Heart right ventricle (tissue), 16 donors: ENCODE measurements around the gene KCNN3. TPM values are rescaled to one million over a fixed set of nuclear protein-coding genes. Genes with fewer than 3 reads are reported as not detected.
A peak's percentile ranks its signal among the peaks of the same experiment; 100 is the strongest.

Experiments used
- ATAC-seq, 8 donors: fragments of 200-7000 bp; cut with Tn5 transposase; one replicate each; pipeline ENCODE4 v1.9.1; 2020; ENCODE audit warnings: mild to moderate bottlenecking in 8 of 8, moderate library complexity in 8 of 8, moderate number of reproducible peaks in 1 of 8
- DNase-seq, 2 donors: peaks; one replicate each; pipeline ENCODE4 v3.0.0-alpha.2; 2020
- H3K27ac ChIP-seq, 10 donors: fragments of 200-600 bp; sonication (generic) in 2 of 10; one replicate each; pipeline versions ENCODE4 v1.5.0 to v1.8.0; 2020 to 2022; ENCODE audit warnings: mild to moderate bottlenecking in 3 of 10
- H3K27me3 ChIP-seq, 7 donors: fragments of 200-600 bp; one replicate each; pipeline ENCODE4 v1.8.0; 2021 to 2022; ENCODE audit warnings: mild to moderate bottlenecking in 2 of 7
- H3K36me3 ChIP-seq, 9 donors: fragments of 200-600 bp; sonication (generic) in 1 of 9; one replicate each; pipeline versions ENCODE4 v1.5.0 to v1.8.0; 2020 to 2022; ENCODE audit warnings: mild to moderate bottlenecking in 2 of 9
- H3K4me1 ChIP-seq, 9 donors: fragments of 200-600 bp; sonication (generic) in 1 of 9; one replicate each; pipeline versions ENCODE4 v1.5.0 to v1.8.0; 2020 to 2022; ENCODE audit warnings: mild to moderate bottlenecking in 4 of 9
- H3K4me3 ChIP-seq, 10 donors: fragments of 200-600 bp; sonication (generic) in 2 of 10; one replicate each; pipeline versions ENCODE4 v1.5.0 to v1.8.0; 2020 to 2022; ENCODE audit warnings: mild to moderate bottlenecking in 7 of 10, moderate library complexity in 2 of 10
- H3K9me3 ChIP-seq, 11 donors: fragments of 200-600 bp in 10 of 11; sonication (generic) in 2 of 11; one replicate each; pipeline versions ENCODE4 v1.5.0 to v1.8.0; 2013 to 2022; ENCODE audit warnings: mild to moderate bottlenecking in 2 of 11, control low read depth in 1 of 11, moderate library complexity in 1 of 11
- WGBS, 2 donors: extraction: QIAGEN DNeasy Blood & Tissue Kit; methylation state at CpG; one replicate each; pipeline ENCODE4 v1.1.7; 2013; ENCODE audit warnings: inconsistent platforms in 1 of 2; 5-methylcytosine and 5-hydroxymethylcytosine counted together
- intact Hi-C, 10 donors: fragments of 100-400 bp; cut with DNase I; formaldehyde crosslinking; loops; one replicate each; pipeline versions ENCODE4 v1.11.1 to v1.14.2; 2022
- polyA plus RNA-seq, 2 donors: library from polyadenylated mRNA; stranded (reverse); fragments of 200-250 nt; gene quantifications; one replicate each; pipeline ENCODE4 v1.2.3, GENCODE V29; 2013
- total RNA-seq, 10 donors: library from RNA; stranded (reverse); fragmentation: NEBNext Ultra II Directional in 3 of 10; extraction: Animal tissue kit (Norgen Biotek cat#: 25700) in 3 of 10; gene quantifications; one replicate each; pipeline versions ENCODE4 v1.2.1 to v1.2.4, GENCODE V29; 2021 to 2023
- TF ChIP-seq, protein P1 (sequence below), 9 donors: fragments of 200-600 bp; sonication (generic) in 2 of 9; IDR thresholded peaks; one replicate each; pipeline versions ENCODE4 v1.5.0 to v1.8.0; 2021 to 2022; ENCODE audit warnings: antibody characterized with exemption in 9 of 9, mild to moderate bottlenecking in 5 of 9, moderate library complexity in 1 of 9
- donor health status: Arrhythmogenic right ventricular cardiomyopathy.
- donor health status: ischemic (EF 13 %, LVEDD 7.1; RV severe dilation, severe dysfunction).
- donor health status: healthy with polysubstance abuse.
- donor health status: DM: no; HTN: yes; CAD: no.
- donor health status: DM: no; HTN: no; CAD: no.
- donor health status: ischemic (EF 25% LVEDD 6.9; RV normal size, moderate dysfunction).
- donor health status: ischemic (EF 25% LVEDD 5.7; RV mildly dilated, moderate dysfunction).
- donor health status: healthy.
- donor health status: DM: yes; HTN: yes; CAD: no.
- donor health status: Ischemic cardiomyopathy.
- donor health status: ischemic (EF 35%, LVEDD 5.7; RV mildly dilated, moderate dysfunction).
- donor health status: nonischemic (EF 11% LVEDD 7.7; RV severe dilation, severe dysfunction).
- donor health status: DM: yes; HTN: yes; CAD: no.
- donor health status: PGD.
- donor health status: ischemic (EF 29% LVEDD 5.4; RV normal size, mild dysfunction).
- donor health status: nonischemic (EF 23%, LVEDD 6.1; RV moderate dilation, normal function).

Gene KCNN3
- total and polyA plus RNA-seq, 12 donors = 0.17 to 5.9 (median 2.6) TPM

DNA sequence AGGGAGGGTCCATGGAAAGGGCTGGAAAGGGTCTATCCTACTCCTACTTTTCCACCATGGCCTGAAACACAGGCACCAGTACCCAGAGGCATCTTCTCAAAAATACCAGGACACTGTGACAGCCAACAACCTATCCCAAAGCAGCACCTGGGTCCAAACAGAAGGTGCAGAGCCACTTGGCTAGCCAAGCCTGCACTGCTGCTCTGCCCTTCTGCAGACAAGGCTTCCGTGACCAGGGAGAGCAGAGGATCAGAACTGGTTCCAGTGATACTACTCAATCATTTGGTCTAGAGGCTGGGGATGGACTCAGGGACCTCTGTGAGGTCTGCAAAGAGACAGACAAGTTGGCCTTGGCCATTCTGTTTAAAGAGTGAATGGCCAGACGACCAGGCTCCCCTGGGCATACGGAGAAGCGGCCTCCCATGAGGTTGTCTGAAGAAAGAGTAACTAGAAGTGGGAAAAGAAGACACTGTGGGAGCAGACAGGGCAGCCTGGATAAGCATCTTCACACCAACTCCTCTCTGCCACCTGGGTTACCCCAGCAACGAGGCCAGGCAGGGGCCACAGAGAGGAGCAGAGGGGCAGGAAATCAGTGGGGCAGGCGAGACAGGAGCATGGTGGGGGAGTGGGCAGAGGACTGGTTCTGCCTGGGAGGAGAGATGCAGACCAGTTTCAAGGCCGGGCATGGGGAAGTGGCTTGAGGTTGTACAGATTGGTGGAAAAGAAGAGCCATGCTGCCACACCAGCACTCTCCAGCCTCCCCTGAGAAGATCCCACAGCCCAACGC is 5.7 kb downstream of the KCNN3 start:
- no peak overlapping the region for H3K27ac ChIP-seq
- DNase-seq (no peak), ATAC-seq (no peak)
- no peak overlapping the region for H3K4me3 ChIP-seq
- no peaks in the 10 kb centered on the region for H3K36me3 ChIP-seq
- no peaks in the 10 kb centered on the region for H3K9me3 ChIP-seq
- peaks cover 0 to 19% (median 0%) of the 10 kb centered on the region in 7 donors for H3K27me3 ChIP-seq
- H3K4me1 ChIP-seq = peaks cover 8 to 60% (median 32%) of the 10 kb centered on the region in 9 donors
- WGBS, 2 donors = 92 to 95% methylated on average over 8 of the region's 8 CpGs
- TF ChIP-seq, protein P1, sequence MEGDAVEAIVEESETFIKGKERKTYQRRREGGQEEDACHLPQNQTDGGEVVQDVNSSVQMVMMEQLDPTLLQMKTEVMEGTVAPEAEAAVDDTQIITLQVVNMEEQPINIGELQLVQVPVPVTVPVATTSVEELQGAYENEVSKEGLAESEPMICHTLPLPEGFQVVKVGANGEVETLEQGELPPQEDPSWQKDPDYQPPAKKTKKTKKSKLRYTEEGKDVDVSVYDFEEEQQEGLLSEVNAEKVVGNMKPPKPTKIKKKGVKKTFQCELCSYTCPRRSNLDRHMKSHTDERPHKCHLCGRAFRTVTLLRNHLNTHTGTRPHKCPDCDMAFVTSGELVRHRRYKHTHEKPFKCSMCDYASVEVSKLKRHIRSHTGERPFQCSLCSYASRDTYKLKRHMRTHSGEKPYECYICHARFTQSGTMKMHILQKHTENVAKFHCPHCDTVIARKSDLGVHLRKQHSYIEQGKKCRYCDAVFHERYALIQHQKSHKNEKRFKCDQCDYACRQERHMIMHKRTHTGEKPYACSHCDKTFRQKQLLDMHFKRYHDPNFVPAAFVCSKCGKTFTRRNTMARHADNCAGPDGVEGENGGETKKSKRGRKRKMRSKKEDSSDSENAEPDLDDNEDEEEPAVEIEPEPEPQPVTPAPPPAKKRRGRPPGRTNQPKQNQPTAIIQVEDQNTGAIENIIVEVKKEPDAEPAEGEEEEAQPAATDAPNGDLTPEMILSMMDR (IDR thresholded peaks at IDR 0.05) = no peak
- intact Hi-C loops = loop anchor here in 1 of 10 donors (10.0 kb wide), 1 partner anchor 90 kb away; no protein-coding TSS in a partner anchor

DNA sequence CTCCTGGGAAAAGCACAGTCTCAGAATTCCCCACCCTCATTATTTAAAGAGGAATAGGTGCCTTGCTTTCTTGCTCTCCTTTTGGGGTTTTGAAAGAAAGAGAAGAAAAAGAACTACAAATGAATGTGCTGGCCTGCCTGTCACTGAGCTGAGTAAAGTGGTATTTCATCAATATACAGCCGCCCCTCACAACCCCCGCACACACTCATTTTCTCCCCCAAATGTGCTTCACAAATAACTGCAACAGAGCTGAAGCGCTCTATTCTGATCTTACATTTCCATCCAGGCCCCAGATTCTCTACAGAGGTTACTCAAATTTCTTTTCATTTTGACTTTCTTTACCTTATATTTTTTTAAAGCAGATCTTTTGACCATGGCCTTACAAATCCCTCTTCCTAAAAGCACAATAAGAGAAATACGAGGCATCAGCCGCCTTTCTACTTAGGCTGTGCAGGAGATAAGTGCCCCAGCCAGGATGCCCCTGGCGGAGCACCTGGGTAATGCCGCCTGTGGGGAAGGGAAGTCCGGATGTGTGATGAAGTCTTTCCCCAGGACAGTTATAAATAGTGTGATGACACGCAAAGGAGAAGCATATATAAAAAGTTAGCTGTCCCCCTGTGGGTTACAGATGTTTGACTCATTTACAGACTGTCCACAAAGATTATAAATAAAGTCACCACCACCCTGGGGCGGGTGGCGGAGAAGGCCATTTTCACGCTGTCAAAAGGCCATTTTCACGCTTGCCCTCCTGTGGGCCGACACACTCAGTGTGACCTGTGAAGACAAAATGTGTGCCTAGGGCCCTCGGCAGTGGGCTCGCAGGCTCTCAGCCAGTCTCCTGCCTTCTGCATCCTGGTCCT is 6.5 kb downstream of the KCNN3 start:
- Histone ChIP-seq H3K27ac (no peak overlapping the region), H3K27me3 (peaks cover 0 to 13% (median 0%) of the 10 kb centered on the region in 7 donors), H3K36me3 (no peaks in the 10 kb centered on the region), H3K4me1 (peaks cover 6 to 57% (median 26%) of the 10 kb centered on the region in 9 donors), H3K4me3 (no peak overlapping the region), H3K9me3 (no peaks in the 10 kb centered on the region)
- WGBS, 2 donors = 68 to 78% methylated on average over 16 of the region's 16 CpGs
- TF ChIP-seq, protein P1 (IDR thresholded peaks at IDR 0.05) = peak; percentile 28 to 65 (median 60)
- ATAC-seq (peak in 4 of 8 donors; percentile 41 to 73 (median 46)), DNase-seq (no peak)
- intact Hi-C loops = loop anchor here in 1 of 10 donors (10.0 kb wide), 1 partner anchor 89 kb away; no protein-coding TSS in a partner anchor

DNA sequence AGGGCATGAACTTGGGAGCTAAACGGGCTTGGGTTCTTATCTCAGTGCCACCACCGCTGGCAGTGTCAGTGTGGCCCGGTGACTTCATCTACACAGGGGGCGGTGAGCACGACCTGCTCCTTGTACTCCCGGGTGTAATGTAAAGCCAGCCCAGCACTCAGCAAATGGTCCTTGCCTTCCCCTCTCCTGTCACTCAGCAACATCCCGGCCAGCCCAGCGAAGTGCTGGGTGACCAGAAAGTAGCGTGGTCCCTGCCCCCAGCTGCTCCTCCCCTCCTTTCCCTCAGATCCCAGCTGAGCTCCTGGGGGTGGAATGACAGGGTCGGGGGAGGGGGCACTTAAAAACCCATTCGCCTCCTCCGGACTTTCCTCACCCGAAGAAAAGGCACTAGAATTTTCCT is 7.2 kb downstream of the KCNN3 start:
- Histone ChIP-seq H3K27ac (no peak overlapping the region), H3K4me1 (peaks cover 6 to 53% (median 22%) of the 10 kb centered on the region in 9 donors), H3K9me3 (no peaks in the 10 kb centered on the region), H3K4me3 (no peak overlapping the region), H3K36me3 (no peaks in the 10 kb centered on the region), H3K27me3 (peaks cover 0 to 6% (median 0%) of the 10 kb centered on the region in 7 donors)
- TF ChIP-seq, protein P1 (IDR thresholded peaks at IDR 0.05) = no peak
- intact Hi-C loops = loop anchor here in 1 of 10 donors (10.0 kb wide), 1 partner anchor 88 kb away; no protein-coding TSS in a partner anchor
- no peak for DNase-seq
- WGBS, 2 donors = 49 to 58% methylated on average over 13 of the region's 13 CpGs
- no peak for ATAC-seq

DNA sequence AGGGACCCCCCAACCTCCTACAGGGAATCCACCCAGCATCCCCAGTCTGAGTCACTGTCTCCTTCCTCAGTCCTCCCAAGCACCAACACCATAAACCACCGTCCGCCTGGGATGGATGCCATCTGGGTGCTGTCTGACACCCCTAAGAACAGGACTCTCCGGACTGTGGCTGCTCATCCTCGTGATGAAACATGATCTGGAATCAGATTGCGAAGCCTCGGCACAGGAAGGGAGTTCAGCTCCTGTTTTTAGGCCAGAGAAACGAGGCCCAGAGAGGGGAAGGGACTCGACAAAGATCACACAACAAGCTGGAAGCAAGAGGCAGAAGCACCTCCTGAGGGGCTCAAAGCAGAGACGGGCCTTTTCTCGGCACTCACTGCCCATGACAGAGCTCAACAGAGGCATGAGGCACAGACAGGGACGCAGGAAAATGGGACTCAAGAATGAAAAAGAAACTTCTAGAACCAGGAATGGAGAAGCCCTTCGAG is 8.4 kb downstream of the KCNN3 start:
- Histone ChIP-seq H3K36me3 (no peaks in the 10 kb centered on the region), H3K4me1 (peaks cover 0 to 41% (median 14%) of the 10 kb centered on the region in 9 donors), H3K4me3 (no peak overlapping the region), H3K27me3 (no peaks in the 10 kb centered on the region), H3K9me3 (no peaks in the 10 kb centered on the region), H3K27ac (no peak overlapping the region)
- WGBS, 2 donors = 83 to 88% methylated on average over 12 of the region's 12 CpGs
- intact Hi-C loops = loop anchor here in 1 of 10 donors (10.0 kb wide), 1 partner anchor 87 kb away; no protein-coding TSS in a partner anchor
- TF ChIP-seq, protein P1 (IDR thresholded peaks at IDR 0.05) = no peak
- DNase-seq (no peak), ATAC-seq (no peak)
